Skeletal muscle tissue (tissue), 4 donors: ENCODE data around the gene KNDC1. TPM values are rescaled to one million over a fixed set of nuclear protein-coding genes. Genes with fewer than 3 reads are reported as not detected.

Experiments used
- H3K27ac ChIP-seq: one replicate; pipeline ENCODE4 v1.7.0; 2013; ENCODE audit warnings: mild to moderate bottlenecking, low read depth, low read length, inconsistent platforms
- H3K27me3 ChIP-seq, 3 donors: one replicate each; pipeline ENCODE4 v1.7.0; 2013; ENCODE audit warnings: low read length in 3 of 3; ENCODE audit not compliant: control insufficient read depth in 3 of 3, insufficient read depth in 3 of 3
- H3K36me3 ChIP-seq, 3 donors: one replicate each; pipeline ENCODE4 v1.7.0; 2013; ENCODE audit warnings: low read length in 3 of 3; ENCODE audit not compliant: control insufficient read depth in 3 of 3, insufficient read depth in 3 of 3
- H3K4me1 ChIP-seq, 3 donors: one replicate each; pipeline ENCODE4 v1.7.0; 2013; ENCODE audit warnings: low read length in 3 of 3, mild to moderate bottlenecking in 3 of 3; ENCODE audit not compliant: control insufficient read depth in 3 of 3, insufficient read depth in 3 of 3
- H3K4me3 ChIP-seq, 3 donors: one replicate each; pipeline ENCODE4 v1.7.0; 2013; ENCODE audit warnings: low read length in 3 of 3
- H3K9ac ChIP-seq, 3 donors: one replicate each; pipeline ENCODE4 v1.7.0; 2013; ENCODE audit warnings: low read length in 3 of 3, mild to moderate bottlenecking in 3 of 3, moderate library complexity in 2 of 3, low read depth in 1 of 3
- H3K9me3 ChIP-seq, 3 donors: one replicate each; pipeline ENCODE4 v1.7.0; 2013; ENCODE audit warnings: low read length in 3 of 3; ENCODE audit not compliant: control insufficient read depth in 3 of 3
- total RNA-seq: library from RNA; depleted of rRNA; stranded (reverse); fragments of >200 nt; gene quantifications from one replicate; pipeline ENCODE4 v1.2.3, GENCODE V29; 2014
- donor health status: Osteomylitis.

The KNDC1 gene
- total RNA-seq, 1 donor from 2014 or later = 0.52 TPM

DNA sequence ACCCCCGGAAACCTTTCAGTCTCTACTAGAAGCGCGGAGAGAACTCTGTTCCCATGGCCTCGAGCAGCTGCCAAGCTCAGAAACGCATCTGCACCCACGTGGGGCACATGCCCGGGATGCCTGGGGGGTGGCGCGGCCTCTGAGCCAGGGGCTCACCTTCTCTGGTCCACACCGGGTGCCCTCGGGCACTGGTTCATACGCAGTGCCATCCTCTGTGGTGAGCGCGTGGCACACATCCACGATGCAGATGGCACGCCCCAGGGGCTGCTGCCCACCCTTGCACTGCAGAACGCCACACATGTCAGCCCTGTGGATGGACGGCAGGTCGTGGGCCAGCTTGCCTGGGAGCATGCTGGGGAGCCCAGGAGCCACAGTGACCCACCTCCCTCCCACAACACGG lies 110.2 kb downstream of the KNDC1 start:
- Histone ChIP-seq H3K4me1 (no peaks in the 10 kb centered on the region), H3K36me3 (peaks cover 0 to 5% (median 4%) of the 10 kb centered on the region in 3 donors), H3K27ac (no peak overlapping the region), H3K9me3 (no peaks in the 10 kb centered on the region), H3K9ac (no peak overlapping the region), H3K4me3 (no peak overlapping the region), H3K27me3 (peaks cover 0 to 10% (median 8%) of the 10 kb centered on the region in 3 donors)

DNA sequence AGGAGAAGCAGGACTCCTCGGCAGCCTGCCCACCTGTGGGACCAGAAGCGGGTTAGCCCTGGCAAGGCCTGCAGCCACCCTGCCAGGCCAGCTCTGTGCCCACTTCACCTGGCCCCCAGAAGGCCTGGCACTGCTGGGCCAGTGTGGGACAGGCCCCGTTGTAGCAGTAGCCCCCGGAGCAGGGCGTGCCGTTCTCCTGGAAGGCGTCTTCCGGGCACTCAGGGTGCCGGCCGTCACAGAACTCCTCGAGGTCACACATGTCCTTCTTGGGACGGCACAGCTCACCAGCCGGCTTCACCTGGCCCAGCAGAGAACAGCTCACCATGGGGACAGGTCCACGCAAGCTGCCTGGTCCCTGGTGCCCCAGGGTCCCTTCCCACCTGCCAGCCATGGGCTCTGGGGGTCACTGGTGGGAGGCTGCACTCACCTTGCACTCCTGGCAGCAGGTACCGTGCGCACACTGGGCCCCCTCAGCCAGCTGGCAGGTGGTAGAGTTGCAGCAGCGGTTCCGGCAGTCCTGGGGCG lies 110.8 kb downstream of the KNDC1 start:
- H3K9me3 ChIP-seq = no peaks in the 10 kb centered on the region
- H3K4me1 ChIP-seq = no peaks in the 10 kb centered on the region
- no peak overlapping the region for H3K4me3 ChIP-seq
- H3K36me3 ChIP-seq = peaks cover 0 to 5% (median 4%) of the 10 kb centered on the region in 3 donors
- H3K27me3 ChIP-seq = peaks cover under 1 to 15% (median 15%) of the 10 kb centered on the region in 3 donors
- no peak overlapping the region for H3K27ac ChIP-seq
- H3K9ac ChIP-seq = no peak overlapping the region

DNA sequence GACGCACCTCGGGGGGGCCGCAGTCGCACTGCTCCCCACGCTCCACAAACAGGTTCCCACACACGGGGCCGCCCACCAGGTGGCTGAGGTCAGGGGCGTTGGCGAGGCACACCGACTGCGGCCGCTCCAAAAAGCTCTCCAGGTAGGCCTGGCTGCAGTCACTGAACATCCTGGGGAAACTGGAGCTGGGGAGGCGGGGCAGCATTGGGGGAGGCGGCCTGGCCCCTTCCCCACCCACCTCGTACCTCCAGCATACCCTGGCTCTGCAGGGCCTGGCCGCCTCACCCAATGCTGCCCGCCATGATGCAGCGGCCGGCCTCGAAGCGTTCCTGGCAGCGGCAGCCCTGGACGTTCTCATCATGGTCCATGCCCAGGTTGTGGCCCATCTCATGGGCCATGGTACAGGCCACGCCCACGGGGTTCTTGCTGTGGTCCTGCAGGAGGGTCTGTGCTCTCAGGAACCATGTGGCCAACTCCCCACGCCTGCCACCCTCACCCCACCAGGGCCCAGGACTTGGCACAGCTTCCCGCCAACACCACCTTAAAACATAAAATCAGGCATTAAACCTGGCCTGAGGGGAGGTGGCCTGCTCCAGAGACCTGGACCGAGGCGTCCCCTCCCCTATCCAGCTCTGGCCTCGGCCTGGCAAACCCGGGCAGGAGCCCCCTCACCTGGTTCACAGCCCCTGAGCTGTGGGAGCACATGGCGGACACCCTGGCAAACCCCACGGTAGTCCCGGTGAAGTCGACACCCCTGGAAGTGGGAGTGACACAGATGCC lies 111.7 kb downstream of the KNDC1 start:
- H3K4me3 ChIP-seq = no peak overlapping the region
- H3K36me3 ChIP-seq = peaks cover 0 to 5% (median 4%) of the 10 kb centered on the region in 3 donors
- H3K9ac ChIP-seq = no peak overlapping the region
- no peak overlapping the region for H3K27ac ChIP-seq
- H3K27me3 ChIP-seq = peaks cover 5 to 24% (median 21%) of the 10 kb centered on the region in 3 donors
- peaks cover 0 to 4% (median 0%) of the 10 kb centered on the region in 3 donors for H3K4me1 ChIP-seq
- H3K9me3 ChIP-seq = no peaks in the 10 kb centered on the region

DNA sequence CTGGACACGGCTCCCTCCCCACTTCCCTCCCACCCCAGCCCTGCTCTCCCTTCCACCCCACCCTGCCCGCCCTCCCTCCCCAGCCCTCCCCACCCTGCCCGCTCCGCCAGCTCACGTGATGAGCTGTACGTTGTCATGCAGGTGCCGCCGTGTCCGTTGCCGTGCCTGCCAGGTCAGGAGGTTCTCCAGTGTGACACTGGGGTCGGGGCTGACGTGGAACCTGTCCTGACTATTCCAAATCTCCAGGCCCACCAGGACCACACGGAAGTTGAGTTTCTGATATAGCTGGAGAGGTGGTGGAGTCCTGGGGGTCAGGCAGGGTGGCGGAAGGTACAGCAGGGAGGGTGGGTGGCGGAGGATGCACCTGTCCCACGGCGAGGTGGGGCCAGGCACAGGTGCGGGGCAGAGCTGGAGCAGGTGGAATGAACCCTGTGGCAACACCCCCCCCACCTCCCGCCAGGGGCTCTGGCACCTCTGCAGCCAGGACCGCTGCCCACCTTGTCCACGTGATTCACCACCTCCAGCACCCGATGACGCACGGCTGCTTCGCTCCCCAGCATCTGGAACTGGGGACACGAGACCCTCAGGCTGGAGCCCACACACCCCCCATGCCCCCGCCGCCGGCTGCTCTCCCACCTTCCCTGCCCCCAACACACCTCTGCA lies 112.4 kb downstream of the KNDC1 start:
- no peak overlapping the region for H3K27ac ChIP-seq
- H3K9ac ChIP-seq = no peak overlapping the region
- H3K4me1 ChIP-seq = peaks cover 0 to 4% (median 0%) of the 10 kb centered on the region in 3 donors
- no peak overlapping the region for H3K4me3 ChIP-seq
- H3K27me3 ChIP-seq = peaks cover 5 to 30% (median 24%) of the 10 kb centered on the region in 3 donors
- no peaks in the 10 kb centered on the region for H3K9me3 ChIP-seq
- peaks cover 0 to 5% (median 4%) of the 10 kb centered on the region in 3 donors for H3K36me3 ChIP-seq

DNA sequence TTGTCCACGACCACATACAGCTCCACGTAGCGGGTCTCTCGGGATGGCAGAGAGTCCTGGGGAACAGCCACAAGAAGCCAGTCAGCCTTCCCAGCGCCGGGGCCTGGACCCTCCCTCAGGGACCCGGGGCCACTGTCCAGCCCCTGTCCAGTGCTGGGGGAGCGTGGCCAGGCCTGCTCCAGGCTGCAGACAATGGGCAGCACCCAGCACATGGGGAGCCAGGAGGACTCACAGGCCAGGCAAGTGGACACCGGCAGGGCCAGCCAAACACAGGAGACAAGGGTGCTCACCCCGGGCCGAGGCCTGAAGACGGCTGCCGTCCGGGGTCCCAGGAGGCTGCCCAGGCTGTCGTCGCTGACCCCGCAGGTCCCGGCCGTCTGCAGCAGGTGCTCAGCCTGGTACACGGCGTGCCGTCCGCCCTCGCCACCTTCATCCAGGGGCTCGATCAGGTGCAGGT lies 113.0 kb downstream of the KNDC1 start:
- no peaks in the 10 kb centered on the region for H3K9me3 ChIP-seq
- H3K27me3 ChIP-seq = peaks cover 5 to 32% (median 26%) of the 10 kb centered on the region in 3 donors
- H3K4me3 ChIP-seq = no peak overlapping the region
- peaks cover 0 to 5% (median 4%) of the 10 kb centered on the region in 3 donors for H3K36me3 ChIP-seq
- H3K27ac ChIP-seq = no peak overlapping the region
- peaks cover 0 to 4% (median 0%) of the 10 kb centered on the region in 3 donors for H3K4me1 ChIP-seq
- H3K9ac ChIP-seq = no peak overlapping the region

DNA sequence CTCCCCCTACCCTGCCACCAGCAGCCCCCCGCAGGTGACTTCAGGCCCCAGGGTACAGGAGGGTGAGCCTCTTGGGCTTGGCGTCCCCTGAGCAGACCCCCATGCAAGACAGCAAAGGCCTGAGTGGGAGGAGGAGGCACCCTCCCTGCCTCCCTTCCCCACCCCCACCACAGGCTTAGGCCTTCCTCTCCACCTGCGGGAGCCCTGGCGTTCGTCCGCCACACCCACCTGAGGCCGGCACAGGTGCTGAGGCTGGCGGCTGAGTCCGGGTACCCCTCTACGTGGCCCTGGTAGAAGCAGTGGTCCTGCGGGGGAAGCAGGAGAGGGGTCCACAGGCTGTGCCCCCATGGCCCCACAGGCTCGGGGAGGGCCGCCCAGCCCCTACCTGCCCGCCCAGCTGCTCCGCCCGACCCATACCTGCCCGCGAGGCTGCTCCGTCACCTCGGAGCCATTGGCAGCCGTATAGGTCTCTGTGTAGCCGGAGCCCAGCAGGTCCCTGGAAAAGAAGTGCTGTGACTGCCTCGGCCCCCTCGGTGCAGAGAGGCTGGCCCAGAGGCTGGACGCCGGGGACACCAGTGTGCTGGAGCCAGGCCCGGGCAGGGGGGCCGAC lies 113.6 kb downstream of the KNDC1 start:
- Histone ChIP-seq H3K36me3 (peaks cover 0 to 7% (median 7%) of the 10 kb centered on the region in 3 donors), H3K4me3 (no peak overlapping the region), H3K9me3 (no peaks in the 10 kb centered on the region)

DNA sequence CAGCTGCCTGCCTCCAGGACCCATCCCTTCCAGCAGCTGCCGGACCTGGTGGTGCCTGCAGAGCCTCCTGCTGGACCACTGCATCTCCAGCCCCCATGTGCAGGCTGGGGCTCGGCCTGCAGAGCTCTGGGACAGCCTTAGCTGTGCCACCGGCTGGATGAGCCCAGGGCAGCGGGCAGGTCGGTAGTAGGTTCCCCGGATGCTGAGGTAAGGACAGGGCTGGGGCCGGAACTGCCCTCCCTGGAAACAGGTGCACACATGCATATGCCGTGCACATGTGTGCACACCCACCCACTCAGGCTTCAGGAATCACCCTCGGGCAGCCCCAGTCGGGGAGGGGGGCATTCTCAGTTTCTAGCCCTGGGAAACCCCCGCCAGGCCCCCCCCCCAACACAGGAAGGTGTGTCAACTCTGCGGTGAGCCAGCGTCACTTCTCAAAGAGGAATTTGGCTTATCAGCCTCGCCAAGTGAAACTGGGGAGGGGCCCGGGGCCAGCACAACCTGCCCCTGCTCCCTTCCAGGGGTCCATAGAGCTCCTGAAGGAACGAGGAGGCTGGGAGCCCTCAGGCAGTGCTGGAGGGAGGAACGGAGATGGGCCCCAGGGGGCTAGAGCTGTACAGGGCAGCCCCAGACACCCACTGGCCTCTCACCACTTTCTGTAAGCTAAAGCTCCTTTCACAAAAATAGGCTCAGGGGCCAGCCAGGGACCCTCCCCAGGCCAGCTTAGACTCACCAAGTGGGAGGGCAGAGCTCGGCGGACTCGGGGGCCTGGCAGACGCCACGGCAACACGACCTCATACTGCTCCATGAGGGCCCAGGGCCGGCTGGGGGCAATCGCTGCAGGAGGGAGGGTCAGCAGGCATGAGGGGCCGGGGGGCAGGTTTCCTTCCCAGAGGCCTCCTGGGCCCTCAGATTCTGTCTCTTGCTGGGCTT lies 115.0 kb downstream of the KNDC1 start:
- Histone ChIP-seq H3K4me3 (no peak overlapping the region), H3K36me3 (peaks cover 13 to 19% (median 18%) of the 10 kb centered on the region in 3 donors), H3K4me1 (peaks cover 0 to 4% (median 2%) of the 10 kb centered on the region in 3 donors), H3K9me3 (no peaks in the 10 kb centered on the region), H3K9ac (no peak overlapping the region), H3K27me3 (peaks cover 5 to 32% (median 26%) of the 10 kb centered on the region in 3 donors), H3K27ac (no peak overlapping the region)

More for the DNA sequence above, 113.6 kb downstream of the KNDC1 start:
- Histone ChIP-seq H3K27me3 (peaks cover 5 to 32% (median 26%) of the 10 kb centered on the region in 3 donors), H3K4me1 (peaks cover 0 to 4% (median 0%) of the 10 kb centered on the region in 3 donors), H3K27ac (no peak overlapping the region), H3K9ac (no peak overlapping the region)

DNA sequence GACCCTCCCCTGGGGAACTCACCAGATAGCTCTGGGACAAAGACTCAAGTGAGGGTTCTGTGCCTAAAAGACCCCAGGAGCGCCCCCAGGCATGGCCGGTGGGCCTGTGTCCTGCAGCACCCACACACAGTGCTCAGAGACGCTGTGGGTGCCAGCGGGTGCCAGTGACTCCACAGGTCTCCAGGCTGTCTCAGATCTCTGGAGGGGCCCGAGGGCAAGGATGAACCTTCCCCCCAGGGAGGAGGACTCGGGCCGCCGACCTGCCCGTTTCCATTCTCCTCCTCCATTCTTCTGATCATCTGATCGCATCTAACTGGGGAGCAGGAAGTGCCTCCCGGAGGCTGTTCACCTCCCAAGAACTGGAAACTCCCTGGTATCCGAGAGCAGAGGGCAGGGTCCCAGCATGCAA lies 115.7 kb downstream of the KNDC1 start:
- Histone ChIP-seq H3K9ac (no peak overlapping the region), H3K4me3 (peak overlapping the region in 1 of 3 donors; percentile 4), H3K27me3 (peaks cover 5 to 32% (median 26%) of the 10 kb centered on the region in 3 donors), H3K27ac (no peak overlapping the region), H3K4me1 (peaks cover 0 to 7% (median 4%) of the 10 kb centered on the region in 3 donors), H3K9me3 (no peaks in the 10 kb centered on the region), H3K36me3 (peaks cover 18 to 20% (median 19%) of the 10 kb centered on the region in 3 donors)
